GM23338 (cell line): ENCODE measurements around the gene ZBTB45. TPM values are rescaled to one million over a fixed set of nuclear protein-coding genes. Genes with fewer than 3 reads are reported as not detected.

ENCODE experiments used
- ATAC-seq: fragments of 200-7000 bp; cut with Tn5 transposase; 3 replicates; pipeline ENCODE4 v1.9.1; 2020
- DNase-seq: peaks from one replicate; pipeline ENCODE4 v3.0.0-alpha.2; 2015; ENCODE audit warnings: low spot score
- H2AFZ ChIP-seq: fragments of 200-600 bp; sonication (generic); 2 replicates; pipeline ENCODE4 v1.8.0; 2016; ENCODE audit warnings: antibody characterized with exemption, mild to moderate bottlenecking, moderate library complexity
- H3F3A ChIP-seq: fragments of 200-600 bp; sonication (generic); replicated peaks from 2 replicates; pipeline ENCODE4 v1.8.0; 2017; ENCODE audit warnings: antibody characterized with exemption, mixed run types, low read depth
- H3K27ac ChIP-seq: fragments of 200-600 bp; sonication (generic); 2 replicates; pipeline ENCODE4 v1.6.1; 2016; ENCODE audit warnings: low read depth
- H3K27me3 ChIP-seq: fragments of 200-600 bp; sonication (generic); 2 replicates; pipeline ENCODE4 v1.8.0; 2016; ENCODE audit warnings: mild to moderate bottlenecking, mixed run types, moderate library complexity; ENCODE audit not compliant: insufficient read depth
- H3K36me3 ChIP-seq: fragments of 200-600 bp; sonication (generic); 2 replicates; pipeline ENCODE4 v1.8.0; 2016; ENCODE audit warnings: mild to moderate bottlenecking; ENCODE audit not compliant: insufficient read depth
- H3K4me1 ChIP-seq: fragments of 200-600 bp; sonication (generic); 2 replicates; pipeline ENCODE4 v1.8.0; 2016; ENCODE audit warnings: mild to moderate bottlenecking, moderate library complexity; ENCODE audit not compliant: insufficient read depth
- H3K4me2 ChIP-seq: fragments of 200-600 bp; sonication (generic); 2 replicates; pipeline ENCODE4 v1.7.1; 2017; ENCODE audit warnings: mixed run types
- H3K4me3 ChIP-seq: fragments of 200-600 bp; sonication (generic); 2 replicates; pipeline ENCODE4 v1.6.1; 2016; ENCODE audit warnings: mixed run types
- H3K79me2 ChIP-seq: fragments of 200-600 bp; sonication (generic); replicated peaks from 2 replicates; pipeline ENCODE4 v1.8.0; 2017; ENCODE audit warnings: mild to moderate bottlenecking; ENCODE audit not compliant: insufficient read depth
- H3K9me2 ChIP-seq: fragments of 200-600 bp; sonication (generic); 2 replicates; pipeline ENCODE4 v1.8.0; 2017; ENCODE audit not compliant: insufficient read depth
- H4K20me1 ChIP-seq: fragments of 200-600 bp; sonication (generic); replicated peaks from 2 replicates; pipeline ENCODE4 v1.8.0; 2017; ENCODE audit warnings: mild to moderate bottlenecking; ENCODE audit not compliant: insufficient read depth
- H3K27ac Mint-ChIP-seq: 2 replicates; pipeline ENCODE4 v1.8.0; 2020; ENCODE audit warnings: inconsistent platforms, mild to moderate bottlenecking, moderate library complexity, mixed read lengths
- H3K27me3 Mint-ChIP-seq: 3 replicates; pipeline ENCODE4 v1.8.0; 2022; ENCODE audit warnings: low read depth, mild to moderate bottlenecking, moderate library complexity, mixed read lengths, inconsistent platforms; ENCODE audit not compliant: insufficient read depth, poor library complexity
- H3K36me3 Mint-ChIP-seq: 3 replicates; pipeline ENCODE4 v1.8.0; 2021; ENCODE audit warnings: low read depth, mild to moderate bottlenecking, inconsistent platforms, moderate library complexity, mixed read lengths
- H3K4me1 Mint-ChIP-seq: 3 replicates; pipeline ENCODE4 v1.8.0; 2020; ENCODE audit warnings: mild to moderate bottlenecking, inconsistent platforms, mixed read lengths
- H3K4me3 Mint-ChIP-seq: 3 replicates; pipeline ENCODE4 v1.8.0; 2021; ENCODE audit warnings: moderate library complexity, mild to moderate bottlenecking, inconsistent platforms, mixed read lengths
- H3K9me3 Mint-ChIP-seq: 3 replicates; pipeline ENCODE4 v1.8.0; 2020; ENCODE audit warnings: moderate library complexity, mild to moderate bottlenecking, inconsistent platforms, mixed read lengths
- CREB1 ChIP-seq: fragments of 250-450 bp; sonication (Bioruptor Pico); IDR thresholded peaks from 2 replicates; pipeline ENCODE4 v1.5.0; 2020; ENCODE audit warnings: low read depth, mild to moderate bottlenecking, moderate library complexity
- ETS1 ChIP-seq: IDR thresholded peaks from 2 replicates; pipeline ENCODE4 v1.6.1; 2016; ENCODE audit warnings: antibody characterized with exemption
- EZH2 ChIP-seq: fragments of 200-600 bp; sonication (generic); IDR thresholded peaks from one replicate; pipeline ENCODE4 v1.8.0; 2017; ENCODE audit warnings: antibody characterized with exemption, mild to moderate bottlenecking, low read depth; ENCODE audit not compliant: unreplicated experiment
- JUNB ChIP-seq: IDR thresholded peaks from one replicate; pipeline ENCODE4 v1.6.1; 2016; ENCODE audit warnings: antibody characterized with exemption; ENCODE audit not compliant: unreplicated experiment
- POLR2AphosphoS5 ChIP-seq: IDR thresholded peaks from 2 replicates; pipeline ENCODE4 v1.6.1; 2016; ENCODE audit warnings: antibody characterized with exemption, low read depth
- STAT1 ChIP-seq: IDR thresholded peaks from one replicate; pipeline ENCODE4 v1.6.1; 2016; ENCODE audit warnings: antibody characterized with exemption; ENCODE audit not compliant: unreplicated experiment
- ZNF114 ChIP-seq: fragments of 250-450 bp; sonication (Bioruptor Pico); IDR thresholded peaks from 2 replicates; pipeline ENCODE4 v1.5.0; 2020; ENCODE audit warnings: mild to moderate bottlenecking, moderate library complexity
- ZNF331 ChIP-seq: fragments of 250-450 bp; sonication (Bioruptor Pico); IDR thresholded peaks from 2 replicates; pipeline ENCODE4 v1.5.0; 2020; ENCODE audit warnings: low read depth, mild to moderate bottlenecking, moderate library complexity
- ZNF462 ChIP-seq: fragments of 250-450 bp; sonication (Bioruptor Pico); IDR thresholded peaks from 2 replicates; pipeline ENCODE4 v1.5.0; 2020; ENCODE audit warnings: mild to moderate bottlenecking, moderate library complexity
- polyA plus RNA-seq: library from polyadenylated mRNA; unstranded; fragments of >200 nt; fragmentation: Nextera tagmentation; extraction: Ambion mirVana; gene quantifications from 2 replicates; pipeline ENCODE4 v1.2.1, GENCODE V29; 2016
- total RNA-seq: library from RNA; depleted of rRNA; stranded (reverse); fragments of >200 nt; shearing (Covaris generic); gene quantifications from 2 replicates; pipeline ENCODE4 v1.2.3, GENCODE V29; 2014
- TF ChIP-seq, protein P1 (sequence below): IDR thresholded peaks from one replicate; pipeline ENCODE4 v1.6.1; 2018; ENCODE audit warnings: antibody characterized with exemption; ENCODE audit not compliant: unreplicated experiment
- TF ChIP-seq, protein P2 (sequence below), 2 experiments: fragments of 200-600 bp in 1 of 2; sonication (generic) in 1 of 2; conservative IDR thresholded peaks; 2 replicates each; pipeline versions ENCODE4 v1.5.1 to v1.6.1; 2016 to 2017; ENCODE audit warnings: antibody characterized with exemption in 2 of 2, low read depth in 2 of 2, mild to moderate bottlenecking in 2 of 2, moderate library complexity in 1 of 2

ZBTB45 gene
- total and polyA plus RNA-seq, 2 experiments from 2014 or later, result 9.5 to 10.4 TPM

GRCh38 chr19:58568453-58569130 lies 49.0 kb upstream of the ZBTB45 start (continued):
- TF ChIP-seq ETS1 (no peak), EZH2 (no peak), ZNF331 (CRISPR knock-in tag) (no peak), ZNF114 (CRISPR knock-in tag) (no peak), CREB1 (no peak), ZNF462 (no peak)

- H3K4me3 ChIP-seq, result no peak overlapping the region
- DNase-seq, result no peak
- no peak overlapping the region for H3K27ac Mint-ChIP-seq
- H3K4me1 Mint-ChIP-seq, result peaks cover 14% of the 10 kb centered on the region
- ATAC-seq, result no peak
- H3K4me3 Mint-ChIP-seq, result no peak overlapping the region
- no peaks in the 10 kb centered on the region for H3K9me2 ChIP-seq
- H3K27me3 ChIP-seq, result peaks cover 24% of the 10 kb centered on the region
- H3K36me3 ChIP-seq, result no peaks in the 10 kb centered on the region
- H2AFZ ChIP-seq, result no peak overlapping the region
- peaks cover 23% of the 10 kb centered on the region for H3K27me3 Mint-ChIP-seq
- H3K79me2 ChIP-seq, result no peaks in the 10 kb centered on the region
- no peaks in the 10 kb centered on the region for H4K20me1 ChIP-seq
- H3K4me1 ChIP-seq, result peaks cover 7% of the 10 kb centered on the region; the same call in 1 of the 2 replicates
- peaks cover 4% of the 10 kb centered on the region for H3F3A ChIP-seq
- H3K9me3 Mint-ChIP-seq, result no peaks in the 10 kb centered on the region; the same call in 2 of the 3 replicates
- peaks cover 29% of the 10 kb centered on the region for H3K36me3 Mint-ChIP-seq
- no peak overlapping the region for H3K4me2 ChIP-seq
- no peak overlapping the region for H3K27ac ChIP-seq
- no peak for TF ChIP-seq STAT1
- no peak for TF ChIP-seq CREB1
- TF ChIP-seq, protein P1, sequence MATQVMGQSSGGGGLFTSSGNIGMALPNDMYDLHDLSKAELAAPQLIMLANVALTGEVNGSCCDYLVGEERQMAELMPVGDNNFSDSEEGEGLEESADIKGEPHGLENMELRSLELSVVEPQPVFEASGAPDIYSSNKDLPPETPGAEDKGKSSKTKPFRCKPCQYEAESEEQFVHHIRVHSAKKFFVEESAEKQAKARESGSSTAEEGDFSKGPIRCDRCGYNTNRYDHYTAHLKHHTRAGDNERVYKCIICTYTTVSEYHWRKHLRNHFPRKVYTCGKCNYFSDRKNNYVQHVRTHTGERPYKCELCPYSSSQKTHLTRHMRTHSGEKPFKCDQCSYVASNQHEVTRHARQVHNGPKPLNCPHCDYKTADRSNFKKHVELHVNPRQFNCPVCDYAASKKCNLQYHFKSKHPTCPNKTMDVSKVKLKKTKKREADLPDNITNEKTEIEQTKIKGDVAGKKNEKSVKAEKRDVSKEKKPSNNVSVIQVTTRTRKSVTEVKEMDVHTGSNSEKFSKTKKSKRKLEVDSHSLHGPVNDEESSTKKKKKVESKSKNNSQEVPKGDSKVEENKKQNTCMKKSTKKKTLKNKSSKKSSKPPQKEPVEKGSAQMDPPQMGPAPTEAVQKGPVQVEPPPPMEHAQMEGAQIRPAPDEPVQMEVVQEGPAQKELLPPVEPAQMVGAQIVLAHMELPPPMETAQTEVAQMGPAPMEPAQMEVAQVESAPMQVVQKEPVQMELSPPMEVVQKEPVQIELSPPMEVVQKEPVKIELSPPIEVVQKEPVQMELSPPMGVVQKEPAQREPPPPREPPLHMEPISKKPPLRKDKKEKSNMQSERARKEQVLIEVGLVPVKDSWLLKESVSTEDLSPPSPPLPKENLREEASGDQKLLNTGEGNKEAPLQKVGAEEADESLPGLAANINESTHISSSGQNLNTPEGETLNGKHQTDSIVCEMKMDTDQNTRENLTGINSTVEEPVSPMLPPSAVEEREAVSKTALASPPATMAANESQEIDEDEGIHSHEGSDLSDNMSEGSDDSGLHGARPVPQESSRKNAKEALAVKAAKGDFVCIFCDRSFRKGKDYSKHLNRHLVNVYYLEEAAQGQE, result no peak
- TF ChIP-seq ZNF114 (CRISPR knock-in tag), result no peak
- TF ChIP-seq JUNB, result no peak
- TF ChIP-seq ETS1, result no peak
- TF ChIP-seq, protein P2, sequence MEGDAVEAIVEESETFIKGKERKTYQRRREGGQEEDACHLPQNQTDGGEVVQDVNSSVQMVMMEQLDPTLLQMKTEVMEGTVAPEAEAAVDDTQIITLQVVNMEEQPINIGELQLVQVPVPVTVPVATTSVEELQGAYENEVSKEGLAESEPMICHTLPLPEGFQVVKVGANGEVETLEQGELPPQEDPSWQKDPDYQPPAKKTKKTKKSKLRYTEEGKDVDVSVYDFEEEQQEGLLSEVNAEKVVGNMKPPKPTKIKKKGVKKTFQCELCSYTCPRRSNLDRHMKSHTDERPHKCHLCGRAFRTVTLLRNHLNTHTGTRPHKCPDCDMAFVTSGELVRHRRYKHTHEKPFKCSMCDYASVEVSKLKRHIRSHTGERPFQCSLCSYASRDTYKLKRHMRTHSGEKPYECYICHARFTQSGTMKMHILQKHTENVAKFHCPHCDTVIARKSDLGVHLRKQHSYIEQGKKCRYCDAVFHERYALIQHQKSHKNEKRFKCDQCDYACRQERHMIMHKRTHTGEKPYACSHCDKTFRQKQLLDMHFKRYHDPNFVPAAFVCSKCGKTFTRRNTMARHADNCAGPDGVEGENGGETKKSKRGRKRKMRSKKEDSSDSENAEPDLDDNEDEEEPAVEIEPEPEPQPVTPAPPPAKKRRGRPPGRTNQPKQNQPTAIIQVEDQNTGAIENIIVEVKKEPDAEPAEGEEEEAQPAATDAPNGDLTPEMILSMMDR (conservative IDR thresholded peaks at IDR 0.05; ENCODE audit: low read depth in 2 of 2), result no peak
- TF ChIP-seq POLR2AphosphoS5, result no peak
Observed at GRCh38 chr19:58566989-58567388, 47.4 kb upstream of the ZBTB45 start.
